Stimulated activated CD4-positive, alpha-beta T cell treated with anti-CD3 and anti-CD28 coated beads, Interleukin-15, amount 100 ng/mL, for 48 hours (primary cell): ENCODE measurements around the gene DGKD.
A peak's percentile ranks its signal among the peaks of the same experiment; 100 is the strongest.
"Not testable (repeated sequence)": the region's sequence is repeated elsewhere in the genome, so short reads cannot be mapped to it uniquely, and the experiment has no call there.

ENCODE experiments used
- DNase-seq, 2 donors: peaks; one replicate each; pipeline ENCODE4 v3.0.0-alpha.2; 2020; ENCODE audit warnings: low read depth in 2 of 2

The DGKD gene

GRCh38 chr2:233386382-233387041 is 32.2 kb downstream of the DGKD start:
- no peak for DNase-seq

DNA sequence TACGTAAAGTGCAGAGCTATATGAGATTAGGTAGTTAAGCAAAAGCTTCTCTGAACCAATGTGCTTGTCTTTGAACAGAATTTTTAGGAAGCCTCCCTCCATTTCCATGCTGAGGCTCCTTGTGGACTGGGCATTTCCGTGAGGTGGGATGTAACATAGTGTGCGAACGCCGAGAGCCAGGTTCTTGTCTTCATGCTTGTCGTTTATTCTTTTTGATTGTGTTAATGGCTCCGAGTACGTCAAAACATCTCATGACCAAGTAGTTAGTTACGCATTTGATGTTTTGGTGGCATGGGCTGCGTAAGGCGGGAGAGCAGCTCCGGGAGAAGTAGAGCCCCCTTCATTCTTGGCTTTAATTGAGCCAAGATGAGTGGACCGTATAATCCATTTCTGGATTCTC is 32.9 kb downstream of the DGKD start:
- no peak for DNase-seq

- DNase-seq, result no peak
Measured at GRCh38 chr2:233387667-233388528, 33.6 kb downstream of the DGKD start.

- no peak for DNase-seq
Measured at GRCh38 chr2:233389601-233390125, 35.4 kb downstream of the DGKD start.

GRCh38 chr2:233395687-233396086 is 41.4 kb downstream of the DGKD start:
- DNase-seq, result no peak

GRCh38 chr2:233396726-233397665 is 42.7 kb downstream of the DGKD start:
- DNase-seq, result not testable (repeated sequence)

DNA sequence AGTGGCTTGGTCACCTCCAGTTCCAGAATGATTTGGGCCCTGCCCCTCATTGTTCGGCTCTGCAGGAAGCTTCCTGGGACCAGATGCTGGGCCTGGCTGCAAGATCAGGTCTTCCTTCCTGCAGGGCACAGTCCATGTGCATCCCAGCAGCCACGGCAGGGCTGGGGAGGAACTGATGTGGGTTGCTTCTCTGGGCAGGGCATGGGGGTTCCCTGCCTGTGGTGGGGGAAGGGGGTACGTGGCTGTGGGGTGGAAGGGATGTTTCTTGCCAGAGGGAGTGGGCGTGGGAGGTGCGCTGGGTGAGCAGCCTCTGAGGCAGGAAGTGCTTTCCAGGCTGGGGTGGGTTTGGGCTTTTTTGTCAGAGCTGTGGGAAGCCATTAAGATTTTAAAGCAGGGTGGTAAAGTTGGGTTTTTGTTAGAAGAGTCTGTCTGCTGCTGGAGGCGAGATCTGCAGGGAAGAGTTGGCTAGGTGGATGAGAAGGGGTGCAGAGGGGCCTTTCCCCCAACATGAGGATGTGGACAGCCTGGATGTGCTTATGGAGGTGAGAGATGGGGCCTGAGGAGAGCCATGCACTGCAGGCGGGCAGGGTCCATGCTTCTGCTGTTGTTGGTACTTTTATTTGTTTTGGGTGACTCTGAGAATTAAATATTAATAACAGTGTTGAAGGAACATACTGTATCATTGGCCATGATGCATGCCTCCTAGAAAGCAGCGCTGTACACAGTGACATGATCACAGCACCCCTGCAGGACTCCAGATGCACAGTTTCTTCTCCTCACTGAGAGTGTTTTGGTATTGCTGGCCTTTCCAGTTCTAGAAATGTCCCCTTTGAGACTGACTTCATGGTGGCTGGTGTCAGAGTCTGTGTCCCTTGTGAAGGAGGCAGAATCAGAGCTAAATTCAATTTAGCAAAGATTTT is 45.3 kb downstream of the DGKD start:
- no peak for DNase-seq

- no peak for DNase-seq
Measured at GRCh38 chr2:233400341-233400740, 46.0 kb downstream of the DGKD start.

GRCh38 chr2:233400961-233401360 is 46.7 kb downstream of the DGKD start:
- no peak for DNase-seq

DNA sequence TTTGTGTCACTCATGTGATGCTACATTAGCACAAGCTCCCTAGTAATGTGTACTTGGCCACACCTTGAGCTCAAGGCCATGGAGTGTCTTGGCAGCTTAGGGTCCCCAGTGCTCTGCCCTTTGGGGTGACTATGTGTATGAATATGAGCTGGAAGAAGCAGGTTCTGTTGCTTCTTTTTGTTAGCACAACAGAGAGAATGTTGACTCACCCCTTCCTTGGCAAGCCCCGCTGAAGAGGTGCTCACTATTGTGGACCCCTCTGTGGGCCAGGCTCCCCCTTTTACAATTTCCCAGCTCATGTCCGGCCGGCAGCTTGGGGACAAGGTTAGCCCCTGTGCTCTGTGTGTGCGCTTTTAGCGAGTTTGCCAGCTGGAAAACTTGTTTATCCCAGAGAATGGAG is 48.1 kb downstream of the DGKD start:
- no peak for DNase-seq

- no peak for DNase-seq
Measured at GRCh38 chr2:233402789-233403188, 48.5 kb downstream of the DGKD start.

DNA sequence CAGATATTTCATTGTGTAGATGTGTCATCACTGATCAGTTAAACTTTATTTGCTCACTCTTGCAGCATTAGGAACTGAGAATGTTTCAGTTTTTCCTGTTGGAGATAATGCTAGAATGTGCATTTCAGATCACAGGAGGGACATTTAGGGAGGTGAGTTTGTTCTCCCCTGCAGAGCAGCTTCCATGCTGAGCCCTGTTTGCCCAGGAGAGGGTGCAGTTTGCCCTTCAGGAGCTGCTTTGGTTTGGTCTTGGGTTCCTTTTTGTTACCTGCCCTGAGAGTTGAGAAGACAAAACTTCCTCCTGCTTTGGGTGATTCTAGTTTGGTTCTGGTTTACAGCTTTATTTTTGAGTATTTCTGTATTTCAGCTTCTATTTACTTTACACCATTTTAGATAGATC is 49.9 kb downstream of the DGKD start:
- DNase-seq, result peak in 1 of 2 donors; percentile 47

GRCh38 chr2:233406865-233407264 is 52.6 kb downstream of the DGKD start:
- DNase-seq, result no peak

- DNase-seq, result no peak
Measured at GRCh38 chr2:233407771-233408181, 53.5 kb downstream of the DGKD start.

- DNase-seq, result no peak
Measured at GRCh38 chr2:233408366-233409285, 54.3 kb downstream of the DGKD start.

DNA sequence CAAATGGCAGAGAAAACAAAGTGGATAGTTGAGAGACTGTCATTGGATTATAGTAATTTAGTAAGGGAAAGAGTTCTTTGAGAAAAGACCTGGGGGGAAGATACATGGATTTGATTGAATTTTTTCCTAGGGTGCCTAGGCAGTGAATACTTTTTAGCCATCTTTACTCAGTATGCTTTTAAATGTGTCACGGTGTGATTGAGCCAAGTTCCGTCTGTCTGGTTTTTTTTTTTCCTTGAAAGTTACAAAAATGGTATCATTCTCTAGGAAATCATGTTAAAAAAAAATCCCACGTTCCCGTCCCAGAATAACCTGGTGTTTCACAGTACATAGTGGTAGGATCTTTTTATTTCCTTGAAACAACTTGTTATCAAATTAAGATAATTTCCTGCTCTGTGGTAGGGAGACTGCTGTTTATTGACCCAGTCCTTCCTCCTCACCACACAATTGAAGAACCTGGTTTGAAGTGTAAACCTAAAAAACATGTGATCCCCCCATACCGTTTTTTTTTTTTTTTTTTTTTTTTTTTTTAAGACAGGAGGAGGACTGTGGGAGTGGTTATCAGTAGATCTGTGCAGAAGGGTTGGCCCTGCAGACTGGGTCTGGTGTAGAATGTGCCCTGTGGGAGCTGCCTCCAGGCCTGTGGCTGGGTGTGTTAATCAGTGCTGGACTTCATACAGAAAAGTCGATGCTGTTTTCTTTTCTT is 55.1 kb downstream of the DGKD start:
- DNase-seq, result no peak

DNA sequence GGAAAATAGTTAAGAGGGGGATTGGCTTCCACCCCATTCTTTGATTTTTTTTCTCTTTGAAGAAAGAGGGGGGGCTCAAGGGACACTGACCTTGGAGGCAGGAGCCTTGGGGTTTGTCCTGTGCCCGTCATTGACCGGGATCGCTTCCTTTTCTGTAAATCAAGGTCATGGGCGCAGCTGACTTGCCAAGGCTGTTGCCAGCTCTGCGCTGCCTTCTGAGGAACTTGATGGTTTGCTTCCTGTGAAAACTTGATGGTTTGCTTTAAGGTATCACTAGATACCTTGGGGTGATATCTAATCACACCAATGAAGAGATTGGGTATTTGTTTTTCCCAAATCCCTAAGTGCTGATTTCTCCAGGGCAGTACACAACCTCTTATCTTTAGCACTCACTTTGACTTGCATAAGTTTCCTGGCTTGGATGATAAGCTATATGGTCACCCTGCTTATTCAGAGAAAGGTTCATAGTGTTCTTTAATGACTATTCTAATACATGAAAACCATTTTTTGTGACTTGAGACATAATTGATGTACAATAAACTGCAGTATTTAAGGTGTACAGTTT is 56.0 kb downstream of the DGKD start:
- no peak for DNase-seq

GRCh38 chr2:233411162-233411561 is 56.9 kb downstream of the DGKD start:
- DNase-seq, result no peak

DNA sequence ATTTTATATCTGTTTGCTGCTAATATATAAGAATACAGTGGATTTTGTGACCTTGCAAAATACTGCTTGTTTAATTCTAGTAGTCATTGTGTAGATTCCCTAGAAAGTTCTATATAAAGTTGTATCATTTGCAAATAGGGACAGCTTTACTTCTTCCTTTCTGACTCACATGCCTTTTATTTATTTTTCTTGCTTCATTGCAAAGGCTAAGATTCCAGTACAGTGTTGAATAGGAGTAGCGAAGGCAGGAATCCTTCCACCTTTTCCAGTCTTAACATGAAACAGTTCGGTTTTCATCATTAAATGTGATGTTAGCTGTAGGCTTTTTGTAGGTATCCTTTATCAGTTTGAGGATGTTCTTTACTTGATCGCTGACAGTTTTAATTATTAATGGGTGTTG is 58.1 kb downstream of the DGKD start:
- no peak for DNase-seq
